GM12801 (cell line): ENCODE results near the gene PHF20.

Experiments
- CTCF ChIP-seq: IDR thresholded peaks from one replicate; pipeline ENCODE4 v1.5.1; 2011; ENCODE audit warnings: control low read depth; ENCODE audit not compliant: insufficient read length; ENCODE audit errors: extremely low read depth

PHF20 gene

GRCh38 chr20:35954200-35954906 is 182.5 kb downstream of the PHF20 start, which contains the start of gene SCAND1:
SCAND1 (minus strand) TSS chr20:35954502; CDS start chr20:35954284, 218 bp downstream.
- TF ChIP-seq CTCF: no peak

- TF ChIP-seq CTCF: no peak
These were observed 183.1 kb downstream of the PHF20 start for GRCh38 chr20:35954907-35955251.

DNA sequence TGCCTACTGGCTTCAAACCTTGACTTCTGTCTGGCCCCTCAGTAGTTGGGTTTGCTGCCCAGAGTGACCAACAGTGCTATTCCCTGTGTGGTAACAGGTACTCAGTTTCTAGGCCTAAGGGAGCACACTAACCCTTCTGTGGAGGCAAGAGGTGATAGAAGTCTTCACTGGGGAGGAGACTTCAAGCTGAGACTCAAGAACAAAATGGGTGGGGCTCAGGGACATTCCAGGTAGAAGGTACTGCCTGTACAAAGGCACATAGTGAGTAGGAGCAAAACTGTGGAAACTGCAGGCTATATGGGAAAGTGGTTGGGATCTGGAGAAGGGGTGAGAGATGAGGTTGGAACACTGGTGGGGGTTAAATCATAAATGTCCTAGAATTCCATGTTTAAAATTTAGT is 184.8 kb downstream of the PHF20 start:
- TF ChIP-seq CTCF: no peak

DNA sequence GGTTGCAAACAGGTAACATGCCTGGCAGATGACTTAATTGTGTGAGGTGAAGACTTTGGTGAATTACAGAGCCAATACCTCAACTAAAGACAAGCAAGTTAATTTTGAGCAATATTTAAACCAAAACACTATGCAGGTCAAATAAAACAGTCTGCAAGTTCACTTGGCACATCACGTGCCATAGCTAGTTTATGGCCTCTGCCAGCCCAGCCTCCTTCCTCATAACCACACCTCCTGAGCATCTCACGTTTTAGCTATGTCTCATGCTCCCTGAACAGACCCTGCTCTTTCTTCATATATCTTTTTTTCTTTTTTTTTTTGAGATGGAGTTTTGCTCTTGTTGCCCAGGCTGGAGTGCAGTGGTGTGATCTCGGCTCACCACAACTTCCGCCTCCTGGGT is 192.1 kb downstream of the PHF20 start:
- no peak for TF ChIP-seq CTCF

DNA sequence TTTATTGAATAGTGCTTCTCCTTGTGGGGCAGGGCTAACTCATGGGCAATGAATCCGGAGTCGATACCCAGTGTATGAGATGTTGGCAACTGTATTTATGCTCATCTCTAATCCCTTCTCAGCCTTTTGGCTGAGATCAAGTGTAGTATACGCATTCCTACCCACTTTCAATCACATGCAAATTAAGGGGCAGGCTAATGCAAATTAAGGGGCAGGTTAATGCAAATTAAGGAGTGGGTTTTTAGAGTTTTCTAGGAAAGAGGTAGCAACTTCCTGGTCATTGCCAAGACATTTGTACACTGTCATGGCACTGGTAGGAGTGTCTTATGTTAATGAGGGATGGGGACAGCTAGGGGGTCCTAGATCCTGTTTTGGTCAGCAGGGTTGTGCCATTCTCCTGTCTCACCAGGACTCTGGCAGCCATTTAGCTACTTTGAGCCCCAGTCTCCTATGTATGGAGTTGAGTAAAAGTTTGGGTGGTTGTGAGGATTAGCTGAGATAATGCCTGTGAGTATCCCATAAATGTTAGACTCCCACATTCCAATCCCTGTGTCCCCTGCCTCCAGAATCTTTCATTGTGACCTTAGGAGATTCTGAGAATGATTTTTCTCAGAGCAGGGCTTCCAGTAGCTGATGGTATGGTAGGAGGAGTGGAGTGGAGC is 196.3 kb downstream of the PHF20 start, which contains the start of gene CNBD2:
Gene CNBD2, plus strand, starts transcription at position 612 of the 662 bp plus-strand sequence. CDS start 173 bp downstream, outside the sequence.
- no peak for TF ChIP-seq CTCF

DNA sequence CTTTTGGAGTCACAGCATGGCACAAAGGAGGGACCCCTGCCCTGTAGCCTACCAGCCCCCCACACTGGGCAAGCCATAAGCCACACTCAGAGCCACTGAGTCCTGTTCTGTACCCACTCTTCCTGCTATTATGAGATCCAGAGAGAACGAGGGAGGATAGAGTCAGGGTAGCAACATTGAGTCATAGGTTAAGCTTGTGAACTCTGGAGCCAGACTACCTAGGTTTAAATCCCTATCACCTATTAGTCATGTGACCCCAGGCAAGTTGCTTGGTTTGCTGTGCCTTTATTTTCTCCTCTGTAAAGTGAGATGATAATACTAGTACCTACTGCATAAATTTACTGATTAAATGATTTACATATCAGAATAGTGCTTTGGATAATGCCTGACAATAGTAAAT is 197.1 kb downstream of the PHF20 start:
- no peak for TF ChIP-seq CTCF

GRCh38 chr20:35971981-35972380 is 200.2 kb downstream of the PHF20 start:
- TF ChIP-seq CTCF: no peak
